ENCODE measurements around the gene PCDHB13.
"Not testable (repeated sequence)": the region's sequence is repeated elsewhere in the genome, so short reads cannot be mapped to it uniquely, and the experiment has no call there.

PCDHB13 gene

DNA sequence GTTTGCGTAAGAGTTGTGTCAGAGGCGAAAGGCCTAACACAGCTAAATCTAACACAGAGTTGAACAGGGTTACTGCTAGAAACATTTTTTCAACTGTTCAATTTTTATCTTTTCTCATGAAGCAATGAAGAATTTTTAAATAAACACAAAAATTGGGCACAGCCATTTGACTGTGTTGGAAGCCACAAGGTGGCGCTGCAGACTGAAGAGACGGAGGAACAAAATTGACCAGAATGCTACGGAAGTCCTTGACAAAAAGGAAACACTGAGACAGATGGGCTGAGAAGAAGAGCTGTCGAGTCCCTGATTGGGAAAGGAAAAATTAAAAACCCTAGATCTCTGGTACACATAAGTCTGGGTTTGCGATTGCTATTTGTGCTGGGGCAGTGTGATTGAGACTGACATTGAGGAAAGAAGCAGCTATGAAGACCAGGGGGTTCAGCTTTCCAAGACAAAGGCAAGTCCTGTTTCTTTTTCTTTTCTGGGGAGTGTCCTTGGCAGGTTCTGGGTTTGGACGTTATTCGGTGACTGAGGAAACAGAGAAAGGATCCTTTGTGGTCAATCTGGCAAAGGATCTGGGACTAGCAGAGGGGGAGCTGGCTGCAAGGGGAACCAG lies 26.7 kb upstream of the PCDHB13 start, which contains the start of gene PCDHB9:
TSS of gene PCDHB9 (plus strand) at position 265 of the 616 bp plus-strand sequence. CDS start at position 423, 158 bp downstream.
- no peaks in the 10 kb centered on the region for H3K79me2 ChIP-seq (ENCODE audit: insufficient read depth, low read length)
- H3K36me3 ChIP-seq (ENCODE audit: insufficient read depth, low read length): no peaks in the 10 kb centered on the region
- H3K9me3 ChIP-seq (ENCODE audit: insufficient read depth, low read depth, low read length): no peaks in the 10 kb centered on the region
- H3K27me3 ChIP-seq (ENCODE audit: insufficient read depth, low read length, poor library complexity, severe bottlenecking): no peaks in the 10 kb centered on the region
- H2AFZ ChIP-seq (ENCODE audit: low read length): peak within 1 kb of the TSS; percentile 86
- no peak for TF ChIP-seq EZH2phosphoT487 (IDR thresholded peaks at IDR 0.05; ENCODE audit: borderline replicate concordance)
- TF ChIP-seq, protein P1, sequence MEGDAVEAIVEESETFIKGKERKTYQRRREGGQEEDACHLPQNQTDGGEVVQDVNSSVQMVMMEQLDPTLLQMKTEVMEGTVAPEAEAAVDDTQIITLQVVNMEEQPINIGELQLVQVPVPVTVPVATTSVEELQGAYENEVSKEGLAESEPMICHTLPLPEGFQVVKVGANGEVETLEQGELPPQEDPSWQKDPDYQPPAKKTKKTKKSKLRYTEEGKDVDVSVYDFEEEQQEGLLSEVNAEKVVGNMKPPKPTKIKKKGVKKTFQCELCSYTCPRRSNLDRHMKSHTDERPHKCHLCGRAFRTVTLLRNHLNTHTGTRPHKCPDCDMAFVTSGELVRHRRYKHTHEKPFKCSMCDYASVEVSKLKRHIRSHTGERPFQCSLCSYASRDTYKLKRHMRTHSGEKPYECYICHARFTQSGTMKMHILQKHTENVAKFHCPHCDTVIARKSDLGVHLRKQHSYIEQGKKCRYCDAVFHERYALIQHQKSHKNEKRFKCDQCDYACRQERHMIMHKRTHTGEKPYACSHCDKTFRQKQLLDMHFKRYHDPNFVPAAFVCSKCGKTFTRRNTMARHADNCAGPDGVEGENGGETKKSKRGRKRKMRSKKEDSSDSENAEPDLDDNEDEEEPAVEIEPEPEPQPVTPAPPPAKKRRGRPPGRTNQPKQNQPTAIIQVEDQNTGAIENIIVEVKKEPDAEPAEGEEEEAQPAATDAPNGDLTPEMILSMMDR (conservative IDR thresholded peaks at IDR 0.05; ENCODE audit: low read length): peak; percentile 96
- peak within 1 kb of the TSS; percentile 60 for H3K4me2 ChIP-seq (ENCODE audit: low read depth, low read length, poor library complexity, severe bottlenecking)
- H4K20me1 ChIP-seq (ENCODE audit: insufficient read depth, low read length, poor library complexity, severe bottlenecking): no peaks in the 10 kb centered on the region
- H3K4me1 ChIP-seq (ENCODE audit: insufficient read depth, low read length, poor library complexity, severe bottlenecking): no peaks in the 10 kb centered on the region
- no peaks in the 10 kb centered on the region for H3F3A ChIP-seq (ENCODE audit: low read depth)
- peak within 1 kb of the TSS; percentile 61 for H3K9ac ChIP-seq (ENCODE audit: low read depth, low read length, poor library complexity, severe bottlenecking)
- H3K4me3 ChIP-seq (ENCODE audit: low read length, poor library complexity, severe bottlenecking): peak within 1 kb of the TSS; percentile 70
- H3K9me2 ChIP-seq (replicated peaks; ENCODE audit: low read depth, low read length): no peaks in the 10 kb centered on the region

DNA sequence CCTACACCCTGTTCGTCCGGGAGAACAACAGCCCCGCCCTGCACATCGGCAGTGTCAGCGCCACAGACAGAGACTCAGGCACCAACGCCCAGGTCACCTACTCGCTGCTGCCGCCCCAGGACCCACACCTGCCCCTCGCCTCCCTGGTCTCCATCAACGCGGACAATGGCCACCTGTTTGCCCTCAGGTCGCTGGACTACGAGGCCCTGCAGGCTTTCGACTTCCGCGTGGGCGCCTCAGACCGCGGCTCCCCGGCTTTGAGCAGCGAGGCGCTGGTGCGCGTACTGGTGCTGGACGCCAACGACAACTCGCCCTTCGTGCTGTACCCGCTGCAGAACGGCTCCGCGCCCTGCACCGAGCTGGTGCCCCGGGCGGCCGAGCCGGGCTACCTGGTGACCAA lies 25.0 kb upstream of the PCDHB13 start:
- not testable (repeated sequence) for H3K9me3 ChIP-seq (ENCODE audit: insufficient read depth, low read depth, low read length); H3K9me2 ChIP-seq (replicated peaks; ENCODE audit: low read depth, low read length); H3K4me2 ChIP-seq (ENCODE audit: low read depth, low read length, poor library complexity, severe bottlenecking); H3K79me2 ChIP-seq (ENCODE audit: insufficient read depth, low read length); H3F3A ChIP-seq (ENCODE audit: low read depth); H3K4me1 ChIP-seq (ENCODE audit: insufficient read depth, low read length, poor library complexity, severe bottlenecking); H3K27me3 ChIP-seq (ENCODE audit: insufficient read depth, low read length, poor library complexity, severe bottlenecking); H4K20me1 ChIP-seq (ENCODE audit: insufficient read depth, low read length, poor library complexity, severe bottlenecking); H3K9ac ChIP-seq (ENCODE audit: low read depth, low read length, poor library complexity, severe bottlenecking); H3K4me3 ChIP-seq (ENCODE audit: low read length, poor library complexity, severe bottlenecking); H3K36me3 ChIP-seq (ENCODE audit: insufficient read depth, low read length); H2AFZ ChIP-seq (ENCODE audit: low read length)

DNA sequence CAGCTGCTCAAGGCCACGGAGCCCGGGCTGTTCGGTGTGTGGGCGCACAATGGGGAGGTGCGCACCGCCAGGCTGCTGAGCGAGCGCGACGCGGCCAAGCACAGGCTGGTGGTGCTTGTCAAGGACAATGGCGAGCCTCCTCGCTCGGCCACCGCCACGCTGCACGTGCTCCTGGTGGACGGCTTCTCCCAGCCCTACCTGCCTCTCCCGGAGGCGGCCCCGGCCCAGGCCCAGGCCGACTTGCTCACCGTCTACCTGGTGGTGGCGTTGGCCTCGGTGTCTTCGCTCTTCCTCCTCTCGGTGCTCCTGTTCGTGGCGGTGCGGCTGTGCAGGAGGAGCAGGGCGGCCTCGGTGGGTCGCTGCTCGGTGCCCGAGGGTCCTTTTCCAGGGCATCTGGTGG lies 24.6 kb upstream of the PCDHB13 start:
- H3K79me2 ChIP-seq (ENCODE audit: insufficient read depth, low read length); H3K4me1 ChIP-seq (ENCODE audit: insufficient read depth, low read length, poor library complexity, severe bottlenecking); H3K27me3 ChIP-seq (ENCODE audit: insufficient read depth, low read length, poor library complexity, severe bottlenecking); H2AFZ ChIP-seq (ENCODE audit: low read length); H3K4me3 ChIP-seq (ENCODE audit: low read length, poor library complexity, severe bottlenecking); H4K20me1 ChIP-seq (ENCODE audit: insufficient read depth, low read length, poor library complexity, severe bottlenecking); H3K9ac ChIP-seq (ENCODE audit: low read depth, low read length, poor library complexity, severe bottlenecking); H3K4me2 ChIP-seq (ENCODE audit: low read depth, low read length, poor library complexity, severe bottlenecking); H3K36me3 ChIP-seq (ENCODE audit: insufficient read depth, low read length); H3K9me2 ChIP-seq (replicated peaks; ENCODE audit: low read depth, low read length); H3K9me3 ChIP-seq (ENCODE audit: insufficient read depth, low read depth, low read length); H3F3A ChIP-seq (ENCODE audit: low read depth): not testable (repeated sequence)

DNA sequence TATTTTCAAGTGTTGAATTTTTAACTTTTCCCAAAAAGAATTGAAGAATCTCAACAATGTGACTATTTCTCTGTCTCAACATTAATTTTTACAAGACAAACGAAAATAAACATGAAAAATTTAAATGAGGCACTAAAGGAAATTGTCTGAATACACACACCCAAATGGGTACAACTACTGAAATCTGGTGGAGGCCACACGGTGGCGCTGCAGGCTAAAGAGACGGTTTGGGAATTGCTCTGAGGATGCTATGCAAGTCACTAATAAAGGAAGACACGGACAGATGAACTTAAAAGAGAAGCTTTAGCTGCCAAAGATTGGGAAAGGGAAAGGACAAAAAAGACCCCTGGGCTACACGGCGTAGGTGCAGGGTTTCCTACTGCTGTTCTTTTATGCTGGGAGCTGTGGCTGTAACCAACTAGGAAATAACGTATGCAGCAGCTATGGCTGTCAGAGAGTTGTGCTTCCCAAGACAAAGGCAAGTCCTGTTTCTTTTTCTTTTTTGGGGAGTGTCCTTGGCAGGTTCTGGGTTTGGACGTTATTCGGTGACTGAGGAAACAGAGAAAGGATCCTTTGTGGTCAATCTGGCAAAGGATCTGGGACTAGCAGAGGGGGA lies 21.5 kb upstream of the PCDHB13 start, which contains the start of gene PCDHB10:
TSS of gene PCDHB10 (plus strand) at position 244 of the 616 bp plus-strand sequence. CDS start at position 444, 200 bp downstream.
- no peaks in the 10 kb centered on the region for H3K9me2 ChIP-seq (replicated peaks; ENCODE audit: low read depth, low read length)
- H2AFZ ChIP-seq (ENCODE audit: low read length): no peak within 1 kb of the TSS
- H3K36me3 ChIP-seq (ENCODE audit: insufficient read depth, low read length): no peaks in the 10 kb centered on the region
- H3K27me3 ChIP-seq (ENCODE audit: insufficient read depth, low read length, poor library complexity, severe bottlenecking): no peaks in the 10 kb centered on the region
- H4K20me1 ChIP-seq (ENCODE audit: insufficient read depth, low read length, poor library complexity, severe bottlenecking): no peaks in the 10 kb centered on the region
- H3K4me2 ChIP-seq (ENCODE audit: low read depth, low read length, poor library complexity, severe bottlenecking): no peak within 1 kb of the TSS
- H3K9ac ChIP-seq (ENCODE audit: low read depth, low read length, poor library complexity, severe bottlenecking): no peak within 1 kb of the TSS
- no peaks in the 10 kb centered on the region for H3F3A ChIP-seq (ENCODE audit: low read depth)
- TF ChIP-seq, protein P1 (conservative IDR thresholded peaks at IDR 0.05; ENCODE audit: low read length): peak; percentile 77
- TF ChIP-seq EZH2phosphoT487 (IDR thresholded peaks at IDR 0.05; ENCODE audit: borderline replicate concordance): no peak
- no peaks in the 10 kb centered on the region for H3K4me1 ChIP-seq (ENCODE audit: insufficient read depth, low read length, poor library complexity, severe bottlenecking)
- no peaks in the 10 kb centered on the region for H3K9me3 ChIP-seq (ENCODE audit: insufficient read depth, low read depth, low read length)
- H3K79me2 ChIP-seq (ENCODE audit: insufficient read depth, low read length): no peaks in the 10 kb centered on the region
- H3K4me3 ChIP-seq (ENCODE audit: low read length, poor library complexity, severe bottlenecking): no peak within 1 kb of the TSS

DNA sequence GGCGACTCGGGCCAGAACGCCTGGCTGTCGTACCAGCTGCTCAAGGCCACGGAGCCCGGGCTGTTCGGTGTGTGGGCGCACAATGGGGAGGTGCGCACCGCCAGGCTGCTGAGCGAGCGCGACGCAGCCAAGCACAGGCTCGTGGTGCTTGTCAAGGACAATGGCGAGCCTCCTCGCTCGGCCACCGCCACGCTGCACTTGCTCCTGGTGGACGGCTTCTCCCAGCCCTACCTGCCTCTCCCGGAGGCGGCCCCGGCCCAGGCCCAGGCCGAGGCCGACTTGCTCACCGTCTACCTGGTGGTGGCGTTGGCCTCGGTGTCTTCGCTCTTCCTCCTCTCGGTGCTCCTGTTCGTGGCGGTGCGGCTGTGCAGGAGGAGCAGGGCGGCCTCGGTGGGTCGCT lies 19.4 kb upstream of the PCDHB13 start:
- H3K9me3 ChIP-seq (ENCODE audit: insufficient read depth, low read depth, low read length); H4K20me1 ChIP-seq (ENCODE audit: insufficient read depth, low read length, poor library complexity, severe bottlenecking); H3K4me3 ChIP-seq (ENCODE audit: low read length, poor library complexity, severe bottlenecking); H3F3A ChIP-seq (ENCODE audit: low read depth); H3K4me1 ChIP-seq (ENCODE audit: insufficient read depth, low read length, poor library complexity, severe bottlenecking); H3K79me2 ChIP-seq (ENCODE audit: insufficient read depth, low read length); H3K27me3 ChIP-seq (ENCODE audit: insufficient read depth, low read length, poor library complexity, severe bottlenecking); H3K9ac ChIP-seq (ENCODE audit: low read depth, low read length, poor library complexity, severe bottlenecking); H3K4me2 ChIP-seq (ENCODE audit: low read depth, low read length, poor library complexity, severe bottlenecking); H3K36me3 ChIP-seq (ENCODE audit: insufficient read depth, low read length); H2AFZ ChIP-seq (ENCODE audit: low read length); H3K9me2 ChIP-seq (replicated peaks; ENCODE audit: low read depth, low read length): not testable (repeated sequence)

Data from Loucy (cell line).